Measurements from ENCODE around the gene MOB4.

GRCh38 chr2:197502201-197502600 is 13.7 kb upstream of the MOB4 start:
- TF ChIP-seq CTCF (conservative IDR thresholded peaks at IDR 0.05; ENCODE audit: low read length) (no peak), EZH2phosphoT487 (IDR thresholded peaks at IDR 0.05; ENCODE audit: borderline replicate concordance) (no peak)

All from Loucy (cell line).